ENCODE data around the gene RTL10. TPM values are rescaled to one million over a fixed set of nuclear protein-coding genes. Genes with fewer than 3 reads are reported as not detected.

Gene RTL10
- total and polyA plus RNA-seq, 8 donors = 18.4 to 34.7 (median 28.0) TPM

- Histone ChIP-seq H3K4me3 (no peak overlapping the region), H3K4me1 (peaks cover 2 to 26% of the 10 kb centered on the region in 2 donors), H3K9me3 (no peaks in the 10 kb centered on the region), H3K27ac (peak overlapping the region in 1 of 2 donors; percentile 19), H3K36me3 (peaks cover 0 to 52% of the 10 kb centered on the region in 2 donors), H3K27me3 (no peaks in the 10 kb centered on the region)
- ATAC-seq (peak; percentile 7), DNase-seq (peak in 1 of 4 donors; percentile 72)
- intact Hi-C loops (cut with DNase I) = no loop called here
- TF ChIP-seq, protein P1, sequence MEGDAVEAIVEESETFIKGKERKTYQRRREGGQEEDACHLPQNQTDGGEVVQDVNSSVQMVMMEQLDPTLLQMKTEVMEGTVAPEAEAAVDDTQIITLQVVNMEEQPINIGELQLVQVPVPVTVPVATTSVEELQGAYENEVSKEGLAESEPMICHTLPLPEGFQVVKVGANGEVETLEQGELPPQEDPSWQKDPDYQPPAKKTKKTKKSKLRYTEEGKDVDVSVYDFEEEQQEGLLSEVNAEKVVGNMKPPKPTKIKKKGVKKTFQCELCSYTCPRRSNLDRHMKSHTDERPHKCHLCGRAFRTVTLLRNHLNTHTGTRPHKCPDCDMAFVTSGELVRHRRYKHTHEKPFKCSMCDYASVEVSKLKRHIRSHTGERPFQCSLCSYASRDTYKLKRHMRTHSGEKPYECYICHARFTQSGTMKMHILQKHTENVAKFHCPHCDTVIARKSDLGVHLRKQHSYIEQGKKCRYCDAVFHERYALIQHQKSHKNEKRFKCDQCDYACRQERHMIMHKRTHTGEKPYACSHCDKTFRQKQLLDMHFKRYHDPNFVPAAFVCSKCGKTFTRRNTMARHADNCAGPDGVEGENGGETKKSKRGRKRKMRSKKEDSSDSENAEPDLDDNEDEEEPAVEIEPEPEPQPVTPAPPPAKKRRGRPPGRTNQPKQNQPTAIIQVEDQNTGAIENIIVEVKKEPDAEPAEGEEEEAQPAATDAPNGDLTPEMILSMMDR (IDR thresholded peaks at IDR 0.05) = no peak
Observed at GRCh38 chr22:19892257-19892879, 37.7 kb upstream of the RTL10 start.

- no peak overlapping the region for H3K4me3 ChIP-seq
- intact Hi-C loops (cut with DNase I) = no loop called here
- peaks cover 0 to 44% of the 10 kb centered on the region in 2 donors for H3K36me3 ChIP-seq
- H3K27ac ChIP-seq = peak overlapping the region in 1 of 2 donors; percentile 19
- ATAC-seq (peak; percentile 27), DNase-seq (peak in 1 of 4 donors; percentile 70)
- no peaks in the 10 kb centered on the region for H3K9me3 ChIP-seq
- no peaks in the 10 kb centered on the region for H3K27me3 ChIP-seq
- TF ChIP-seq, protein P1 (IDR thresholded peaks at IDR 0.05) = no peak
- peaks cover 9 to 34% of the 10 kb centered on the region in 2 donors for H3K4me1 ChIP-seq
Observed at GRCh38 chr22:19891317-19892256, 36.9 kb upstream of the RTL10 start.

DNA sequence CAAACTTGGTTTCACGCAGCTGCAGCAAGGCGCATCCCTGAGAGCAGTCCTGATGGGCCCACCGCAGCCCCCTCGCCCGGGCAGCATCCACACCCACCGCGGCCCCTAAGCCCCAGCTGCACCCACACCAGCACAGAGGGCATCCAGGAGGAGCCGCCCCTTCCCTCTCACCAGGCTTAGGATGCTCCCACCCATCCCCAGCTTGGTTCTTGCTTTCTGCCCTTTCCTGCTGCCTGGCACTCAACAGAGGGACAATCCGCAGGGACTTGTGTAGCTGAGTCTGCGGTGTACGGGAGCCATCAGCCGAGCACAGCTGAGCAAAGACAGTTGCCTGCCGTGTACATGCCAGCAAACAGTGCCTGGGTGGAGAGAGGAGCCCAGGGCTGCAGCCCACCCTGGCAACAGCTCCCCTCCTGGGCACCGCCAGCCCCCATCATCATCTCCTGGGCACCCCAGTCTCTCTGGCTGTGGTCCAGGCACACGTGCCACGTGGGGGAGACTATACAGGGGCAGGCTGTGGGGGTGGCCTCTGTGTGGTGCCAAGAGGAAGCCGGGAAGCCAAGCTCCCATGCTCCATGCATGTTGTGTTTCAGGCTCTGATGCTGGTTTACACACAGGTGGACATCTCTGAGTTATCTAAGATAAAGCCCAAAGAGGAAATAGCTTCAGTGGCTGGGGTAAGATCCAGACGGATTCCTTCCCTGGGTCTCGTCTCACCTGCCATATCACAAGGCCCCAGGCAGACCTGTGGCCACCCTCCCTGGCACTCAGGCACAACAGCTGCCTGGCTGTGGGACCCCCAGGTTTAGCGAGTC, 36.0 kb upstream of the RTL10 start:
- H3K4me3 ChIP-seq = no peak overlapping the region
- H3K36me3 ChIP-seq = peaks cover 0 to 38% of the 10 kb centered on the region in 2 donors
- intact Hi-C loops (cut with DNase I) = no loop called here
- TF ChIP-seq, protein P1 (IDR thresholded peaks at IDR 0.05) = no peak
- H3K4me1 ChIP-seq = peaks cover 13 to 42% of the 10 kb centered on the region in 2 donors
- no peak for ATAC-seq
- H3K27me3 ChIP-seq = no peaks in the 10 kb centered on the region
- no peaks in the 10 kb centered on the region for H3K9me3 ChIP-seq
- H3K27ac ChIP-seq = peak overlapping the region in 1 of 2 donors; percentile 5
- DNase-seq = peak in 1 of 4 donors; percentile 49

- H3K9me3 ChIP-seq = no peaks in the 10 kb centered on the region
- TF ChIP-seq, protein P1 (IDR thresholded peaks at IDR 0.05) = no peak
- peak in 1 of 4 donors; percentile 71 for DNase-seq
- H3K36me3 ChIP-seq = peaks cover 0 to 30% of the 10 kb centered on the region in 2 donors
- intact Hi-C loops (cut with DNase I) = no loop called here
- peaks cover 13 to 47% of the 10 kb centered on the region in 2 donors for H3K4me1 ChIP-seq
- no peak overlapping the region for H3K4me3 ChIP-seq
- H3K27me3 ChIP-seq = no peaks in the 10 kb centered on the region
- no peak for ATAC-seq
- no peak overlapping the region for H3K27ac ChIP-seq
Observed at GRCh38 chr22:19889951-19890350, 35.3 kb upstream of the RTL10 start.

Measured in left lung (tissue), 10 donors.